HCT116 (cell line): ENCODE measurements around the gene ROR2. TPM values are rescaled to one million over a fixed set of nuclear protein-coding genes. Genes with fewer than 3 reads are reported as not detected.

Source experiments
- ATAC-seq: fragments of 200-7000 bp; cut with Tn5 transposase; 2 replicates; pipeline ENCODE4 v1.9.1; 2020; ENCODE audit warnings: mild to moderate bottlenecking, moderate library complexity
- BruUV-seq: library from RNA; stranded (reverse); fragments of 400-500 nt; replicated peaks from 2 replicates; lab custom pipeline; 2021; lab: Mats Ljungman, UMichigan
- CTCF ChIA-PET: fragments of 300-600 bp; sonication (Branson Sonifier 250); formaldehyde crosslinking; loops from one replicate; lab custom pipeline; 2021; ENCODE audit warnings: antibody characterized with exemption; lab: Charles Lee
- POLR2A ChIA-PET: fragments of 300-600, 350-600 bp; sonication (Branson Sonifier 250); formaldehyde crosslinking; loops from one replicate; lab custom pipeline; 2021; ENCODE audit warnings: antibody characterized with exemption; lab: Charles Lee
- RAD21 ChIA-PET, 2 experiments: fragments of 300-600 bp; sonication (Branson Sonifier 250); formaldehyde crosslinking; loops; one replicate each; lab custom pipeline; 2023; ENCODE audit warnings: low total read pairs in 2 of 2; ENCODE audit not compliant: uncharacterized antibody in 2 of 2, unreplicated experiment in 2 of 2, low non-redundant PET in 1 of 2; lab: Charles Lee
- DNase-seq: peaks from one replicate; pipeline ENCODE4 v3.0.0-alpha.2; 2010; ENCODE audit warnings: low read depth, low spot score
- H2AFZ ChIP-seq: fragments of 200-600 bp; shearing (Covaris generic), sonication (generic); 2 replicates; pipeline ENCODE4 v1.6.1; 2017; ENCODE audit warnings: low read depth, mixed run types, mixed read lengths, antibody characterized with exemption, low read length; ENCODE audit not compliant: poor library complexity, severe bottlenecking
- H3K27ac ChIP-seq: 2 replicates; pipeline ENCODE4 v1.5.1; 2012; ENCODE audit warnings: low read depth, low read length
- H3K27me3 ChIP-seq: fragments of 200-600 bp; sonication (generic); 2 replicates; pipeline ENCODE4 v1.6.1; 2016; ENCODE audit warnings: mixed run types, low read length, mixed read lengths; ENCODE audit not compliant: insufficient read depth
- H3K36me3 ChIP-seq, 2 experiments: fragments of 200-500 bp in 1 of 2; fragments of 200-600 bp in 1 of 2; sonication (Bioruptor generic) in 1 of 2; sonication (generic) in 1 of 2; 2 replicates each; pipeline versions ENCODE4 v1.5.1 to v1.6.1; 2014 to 2016; ENCODE audit warnings: low read length in 2 of 2, inconsistent platforms in 1 of 2, mixed read lengths in 1 of 2, mixed run types in 1 of 2; ENCODE audit not compliant: insufficient read depth in 2 of 2, control insufficient read depth in 1 of 2
- H3K4me1 ChIP-seq, 2 experiments: fragments of 200-600 bp in 1 of 2; sonication (generic) in 1 of 2; 2 replicates each; pipeline versions ENCODE4 v1.5.1 to v1.6.1; 2012 to 2017; ENCODE audit warnings: low read length in 2 of 2, inconsistent platforms in 1 of 2, mild to moderate bottlenecking in 1 of 2, mixed read lengths in 1 of 2, mixed run types in 1 of 2, moderate library complexity in 1 of 2; ENCODE audit not compliant: insufficient read depth in 2 of 2, control insufficient read depth in 1 of 2
- H3K4me2 ChIP-seq: fragments of 200-600 bp; sonication (generic); 2 replicates; pipeline ENCODE4 v1.6.1; 2017; ENCODE audit warnings: mixed run types, low read length, mixed read lengths
- H3K4me3 ChIP-seq, 2 experiments: fragments of 200-600 bp in 1 of 2; sonication (generic) in 1 of 2; replicated peaks in 1 of 2; 2 replicates each; pipeline ENCODE4 v1.5.1; 2011 to 2016; ENCODE audit warnings: low read length in 2 of 2, control low read depth in 1 of 2, low read depth in 1 of 2, mild to moderate bottlenecking in 1 of 2, mixed read lengths in 1 of 2, mixed run types in 1 of 2
- H3K79me2 ChIP-seq: fragments of 200-600 bp; sonication (generic); 2 replicates; pipeline ENCODE4 v1.6.1; 2017; ENCODE audit warnings: mild to moderate bottlenecking, mixed run types, low read length, moderate library complexity, mixed read lengths; ENCODE audit not compliant: insufficient read depth
- H3K9ac ChIP-seq: fragments of 200-600 bp; sonication (generic); 2 replicates; pipeline ENCODE4 v1.6.1; 2016; ENCODE audit warnings: low read length, mixed read lengths
- H3K9me2 ChIP-seq: fragments of 200-600 bp; sonication (generic), shearing (Covaris generic); 2 replicates; pipeline ENCODE4 v1.6.1; 2017; ENCODE audit warnings: mixed run types, mild to moderate bottlenecking, moderate library complexity; ENCODE audit not compliant: insufficient read depth
- H3K9me3 ChIP-seq, 2 experiments: fragments of 200-500 bp in 1 of 2; fragments of 200-600 bp in 1 of 2; sonication (Bioruptor generic) in 1 of 2; sonication (generic) in 1 of 2; 2 replicates each; pipeline ENCODE4 v1.6.1; 2014 to 2017; ENCODE audit warnings: low read length in 2 of 2, mixed read lengths in 2 of 2, inconsistent platforms in 1 of 2, low read depth in 1 of 2, mild to moderate bottlenecking in 1 of 2, mixed run types in 1 of 2, moderate library complexity in 1 of 2; ENCODE audit not compliant: control insufficient read depth in 1 of 2, insufficient read depth in 1 of 2
- H4K20me1 ChIP-seq: fragments of 200-600 bp; sonication (generic), shearing (Covaris generic); 2 replicates; pipeline ENCODE4 v1.6.1; 2017; ENCODE audit warnings: mixed run types, mild to moderate bottlenecking, moderate library complexity; ENCODE audit not compliant: insufficient read depth
- CEBPB ChIP-seq: IDR thresholded peaks from 2 replicates; pipeline ENCODE4 v1.6.1; 2012; ENCODE audit warnings: low read depth
- ELF1 ChIP-seq: IDR thresholded peaks from 2 replicates; pipeline ENCODE4 v1.6.1; 2012; ENCODE audit warnings: low read depth, borderline replicate concordance
- EZH2 ChIP-seq: fragments of 200-600 bp; sonication (generic); IDR thresholded peaks from 2 replicates; pipeline ENCODE4 v1.6.1; 2017; ENCODE audit warnings: antibody characterized with exemption, mixed run types
- FOSL1 ChIP-seq: IDR thresholded peaks from 2 replicates; pipeline ENCODE4 v1.6.1; 2012; ENCODE audit warnings: low read depth
- JUND ChIP-seq: IDR thresholded peaks from 2 replicates; pipeline ENCODE4 v1.6.1; 2012
- SRF ChIP-seq: IDR thresholded peaks from 2 replicates; pipeline ENCODE4 v1.6.1; 2012; ENCODE audit warnings: low read depth
- TCF7L2 ChIP-seq: IDR thresholded peaks from 2 replicates; pipeline ENCODE4 v1.7.0; 2011; ENCODE audit warnings: borderline replicate concordance, inconsistent platforms; ENCODE audit not compliant: insufficient read depth, insufficient read length; ENCODE audit errors: extremely low read depth
- ZFX ChIP-seq: fragments of 450-650 bp; IDR thresholded peaks from 2 replicates; pipeline ENCODE4 v1.6.1; 2017
- ZNF274 ChIP-seq: fragments of 200-500 bp; sonication (Bioruptor generic); IDR thresholded peaks from 2 replicates; pipeline ENCODE4 v1.6.1; 2014; ENCODE audit warnings: mild to moderate bottlenecking, low read depth, low read length, inconsistent platforms
- intact Hi-C: fragments of 100-400 bp; cut with micrococcal nuclease; formaldehyde crosslinking; loops from 2 replicates; pipeline ENCODE4 v1.10.0; 2022
- total RNA-seq: library from RNA; stranded (reverse); gene quantifications from one replicate; pipeline ENCODE4 v1.2.1, GENCODE V29; 2021; ENCODE audit not compliant: unreplicated experiment
- TF ChIP-seq, protein P1 (sequence below): IDR thresholded peaks from 2 replicates; pipeline ENCODE4 v1.6.1; 2012; ENCODE audit warnings: low read depth
- TF ChIP-seq, protein P2 (sequence below): IDR thresholded peaks from 2 replicates; pipeline ENCODE4 v1.6.1; 2011; ENCODE audit warnings: mild to moderate bottlenecking, low read length, moderate library complexity; ENCODE audit not compliant: insufficient replicate concordance; ENCODE audit errors: extremely low read depth

ROR2 gene
- total RNA-seq, 1 experiment from 2014 or later, result 15.7 TPM

GRCh38 chr9:91824151-91824550 lies 125.9 kb downstream of the ROR2 start:
- no peak overlapping the region for H3K9ac ChIP-seq
- TF ChIP-seq ZFX, result no peak
- TF ChIP-seq, protein P1, sequence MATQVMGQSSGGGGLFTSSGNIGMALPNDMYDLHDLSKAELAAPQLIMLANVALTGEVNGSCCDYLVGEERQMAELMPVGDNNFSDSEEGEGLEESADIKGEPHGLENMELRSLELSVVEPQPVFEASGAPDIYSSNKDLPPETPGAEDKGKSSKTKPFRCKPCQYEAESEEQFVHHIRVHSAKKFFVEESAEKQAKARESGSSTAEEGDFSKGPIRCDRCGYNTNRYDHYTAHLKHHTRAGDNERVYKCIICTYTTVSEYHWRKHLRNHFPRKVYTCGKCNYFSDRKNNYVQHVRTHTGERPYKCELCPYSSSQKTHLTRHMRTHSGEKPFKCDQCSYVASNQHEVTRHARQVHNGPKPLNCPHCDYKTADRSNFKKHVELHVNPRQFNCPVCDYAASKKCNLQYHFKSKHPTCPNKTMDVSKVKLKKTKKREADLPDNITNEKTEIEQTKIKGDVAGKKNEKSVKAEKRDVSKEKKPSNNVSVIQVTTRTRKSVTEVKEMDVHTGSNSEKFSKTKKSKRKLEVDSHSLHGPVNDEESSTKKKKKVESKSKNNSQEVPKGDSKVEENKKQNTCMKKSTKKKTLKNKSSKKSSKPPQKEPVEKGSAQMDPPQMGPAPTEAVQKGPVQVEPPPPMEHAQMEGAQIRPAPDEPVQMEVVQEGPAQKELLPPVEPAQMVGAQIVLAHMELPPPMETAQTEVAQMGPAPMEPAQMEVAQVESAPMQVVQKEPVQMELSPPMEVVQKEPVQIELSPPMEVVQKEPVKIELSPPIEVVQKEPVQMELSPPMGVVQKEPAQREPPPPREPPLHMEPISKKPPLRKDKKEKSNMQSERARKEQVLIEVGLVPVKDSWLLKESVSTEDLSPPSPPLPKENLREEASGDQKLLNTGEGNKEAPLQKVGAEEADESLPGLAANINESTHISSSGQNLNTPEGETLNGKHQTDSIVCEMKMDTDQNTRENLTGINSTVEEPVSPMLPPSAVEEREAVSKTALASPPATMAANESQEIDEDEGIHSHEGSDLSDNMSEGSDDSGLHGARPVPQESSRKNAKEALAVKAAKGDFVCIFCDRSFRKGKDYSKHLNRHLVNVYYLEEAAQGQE, result no peak
- TF ChIP-seq ZNF274, result no peak
- no peak for TF ChIP-seq SRF
- TF ChIP-seq ELF1, result no peak
- TF ChIP-seq EZH2, result no peak
- no peak for TF ChIP-seq CEBPB
- TF ChIP-seq FOSL1, result no peak
- no peak for TF ChIP-seq TCF7L2
- TF ChIP-seq JUND, result no peak
- TF ChIP-seq, protein P2, sequence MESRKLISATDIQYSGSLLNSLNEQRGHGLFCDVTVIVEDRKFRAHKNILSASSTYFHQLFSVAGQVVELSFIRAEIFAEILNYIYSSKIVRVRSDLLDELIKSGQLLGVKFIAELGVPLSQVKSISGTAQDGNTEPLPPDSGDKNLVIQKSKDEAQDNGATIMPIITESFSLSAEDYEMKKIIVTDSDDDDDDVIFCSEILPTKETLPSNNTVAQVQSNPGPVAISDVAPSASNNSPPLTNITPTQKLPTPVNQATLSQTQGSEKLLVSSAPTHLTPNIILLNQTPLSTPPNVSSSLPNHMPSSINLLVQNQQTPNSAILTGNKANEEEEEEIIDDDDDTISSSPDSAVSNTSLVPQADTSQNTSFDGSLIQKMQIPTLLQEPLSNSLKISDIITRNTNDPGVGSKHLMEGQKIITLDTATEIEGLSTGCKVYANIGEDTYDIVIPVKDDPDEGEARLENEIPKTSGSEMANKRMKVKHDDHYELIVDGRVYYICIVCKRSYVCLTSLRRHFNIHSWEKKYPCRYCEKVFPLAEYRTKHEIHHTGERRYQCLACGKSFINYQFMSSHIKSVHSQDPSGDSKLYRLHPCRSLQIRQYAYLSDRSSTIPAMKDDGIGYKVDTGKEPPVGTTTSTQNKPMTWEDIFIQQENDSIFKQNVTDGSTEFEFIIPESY, result no peak
- no peaks in the 10 kb centered on the region for H3K36me3 ChIP-seq
- BruUV-seq, result no TSS peak
- no peaks in the 10 kb centered on the region for H4K20me1 ChIP-seq
- H2AFZ ChIP-seq, result no peak overlapping the region
- ChIA-PET POLR2A (no interaction called here), CTCF (no interaction called here), RAD21 (no interaction called here)
- DNase-seq (no peak), ATAC-seq (no peak)
- H3K9me3 ChIP-seq, result no peaks in the 10 kb centered on the region
- H3K79me2 ChIP-seq, result no peaks in the 10 kb centered on the region
- H3K27me3 ChIP-seq, result no peaks in the 10 kb centered on the region
- intact Hi-C loops, result no loop called here
- H3K9me2 ChIP-seq, result no peaks in the 10 kb centered on the region
- no peak overlapping the region for H3K4me2 ChIP-seq
- H3K4me1 ChIP-seq, result peaks cover 0 to 9% of the 10 kb centered on the region in 2 experiments; a peak in 2 of 4 replicates
- no peak overlapping the region for H3K4me3 ChIP-seq
- no peak overlapping the region for H3K27ac ChIP-seq
